ENCODE results near the gene CELF2.

The CELF2 gene

DNA sequence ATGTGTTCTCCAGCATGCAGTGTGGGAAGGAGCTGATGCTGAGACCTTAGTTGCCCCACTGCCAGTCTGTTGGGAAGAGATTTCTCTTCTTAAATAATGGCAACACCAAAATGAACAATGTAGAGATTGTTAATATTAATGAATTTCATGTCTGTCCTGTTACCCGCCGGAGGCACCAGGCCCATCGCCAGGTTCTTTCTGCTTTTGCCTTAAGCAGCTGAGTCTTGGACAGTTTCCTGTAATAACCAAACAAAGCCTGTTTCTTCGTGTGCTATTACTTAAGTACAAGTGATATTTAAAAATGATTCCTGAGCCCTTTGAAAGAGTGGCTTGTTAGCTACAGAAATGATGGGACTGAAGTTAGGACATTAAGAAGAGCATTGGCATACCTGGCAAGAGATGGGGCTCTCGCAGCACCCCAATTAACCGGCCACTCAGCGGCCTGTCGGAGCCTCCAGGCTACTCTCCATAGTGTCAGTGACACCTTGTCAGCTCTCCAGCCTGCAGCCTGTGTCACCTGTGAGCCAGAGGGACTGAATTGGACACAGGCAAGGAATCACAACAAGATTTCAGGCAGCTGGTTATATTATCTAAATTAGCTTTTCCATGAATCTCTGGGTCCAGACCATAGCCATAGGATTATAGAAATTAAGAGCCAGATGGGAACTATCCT lies 142.0 kb downstream of the CELF2 start:
- no peaks in the 10 kb centered on the region for H3K9me3 ChIP-seq
- no peak for DNase-seq
- no peaks in the 10 kb centered on the region for H3K4me1 ChIP-seq
- H3K4me3 ChIP-seq (ENCODE audit: low read depth, low read length): no peak overlapping the region
- H3K27me3 ChIP-seq: peaks cover 8% of the 10 kb centered on the region
- no peak for TF ChIP-seq CTCF (IDR thresholded peaks at IDR 0.05; ENCODE audit: low read depth, low read length)
- H3K36me3 ChIP-seq: no peaks in the 10 kb centered on the region

DNA sequence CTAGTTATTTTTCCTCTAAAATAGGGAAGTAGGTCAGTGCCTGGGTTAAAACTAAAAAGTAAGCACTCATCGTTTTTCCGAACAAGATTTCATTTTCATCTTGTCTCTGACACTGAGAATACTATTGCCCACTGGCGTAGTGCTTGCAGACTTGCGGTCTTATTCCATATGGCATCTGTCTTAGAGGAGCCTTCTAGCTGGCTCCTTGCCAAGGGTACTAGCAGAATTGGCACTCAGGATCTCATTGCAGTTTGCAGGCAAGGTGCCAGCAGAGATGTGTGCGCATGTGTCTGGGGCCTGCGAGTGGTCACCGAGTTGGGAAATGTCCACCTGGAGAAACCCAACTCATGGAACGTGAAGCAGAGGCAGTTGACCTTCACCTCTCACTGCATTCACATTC lies 143.4 kb downstream of the CELF2 start:
- H3K4me3 ChIP-seq (ENCODE audit: low read depth, low read length): no peak overlapping the region

DNA sequence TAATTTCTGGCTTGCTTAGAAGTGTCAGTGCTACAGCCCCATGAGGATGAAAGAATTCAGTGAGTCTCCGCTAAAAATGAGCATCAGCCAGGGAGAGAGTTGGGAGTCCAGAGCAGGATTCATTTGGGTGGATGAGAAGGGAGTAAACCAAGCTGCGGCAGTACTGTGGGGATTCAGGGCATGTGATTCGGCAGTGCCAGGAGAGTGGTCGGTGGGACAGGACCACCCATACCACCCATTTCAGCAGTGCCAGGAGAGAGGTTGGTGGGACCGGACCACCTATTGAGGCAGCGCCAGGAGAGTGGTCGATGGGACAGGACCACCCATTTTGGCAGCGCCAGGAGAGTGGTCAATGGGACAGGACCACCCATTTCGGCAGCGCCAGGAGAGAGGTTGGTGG lies 144.2 kb downstream of the CELF2 start:
- H3K36me3 ChIP-seq: no peaks in the 10 kb centered on the region
- no peak for DNase-seq
- peaks cover 27% of the 10 kb centered on the region for H3K27me3 ChIP-seq
- TF ChIP-seq CTCF (IDR thresholded peaks at IDR 0.05; ENCODE audit: low read depth, low read length): no peak
- H3K4me3 ChIP-seq (ENCODE audit: low read depth, low read length): no peak overlapping the region
- H3K9me3 ChIP-seq: no peaks in the 10 kb centered on the region
- H3K4me1 ChIP-seq: no peaks in the 10 kb centered on the region

More for the DNA sequence above, 143.4 kb downstream of the CELF2 start:
- Histone ChIP-seq H3K27me3 (peaks cover 20% of the 10 kb centered on the region), H3K9me3 (no peaks in the 10 kb centered on the region), H3K4me1 (no peaks in the 10 kb centered on the region), H3K36me3 (no peaks in the 10 kb centered on the region)
- no peak for DNase-seq
- no peak for TF ChIP-seq CTCF (IDR thresholded peaks at IDR 0.05; ENCODE audit: low read depth, low read length)

- Histone ChIP-seq H3K4me3 (ENCODE audit: low read depth, low read length) (no peak overlapping the region), H3K36me3 (no peaks in the 10 kb centered on the region), H3K9me3 (no peaks in the 10 kb centered on the region), H3K4me1 (no peaks in the 10 kb centered on the region), H3K27me3 (peaks cover 30% of the 10 kb centered on the region)
- no peak for DNase-seq
- TF ChIP-seq CTCF (IDR thresholded peaks at IDR 0.05; ENCODE audit: low read depth, low read length): no peak
Measured at GRCh38 chr10:11162828-11163599, 145.3 kb downstream of the CELF2 start.

DNA sequence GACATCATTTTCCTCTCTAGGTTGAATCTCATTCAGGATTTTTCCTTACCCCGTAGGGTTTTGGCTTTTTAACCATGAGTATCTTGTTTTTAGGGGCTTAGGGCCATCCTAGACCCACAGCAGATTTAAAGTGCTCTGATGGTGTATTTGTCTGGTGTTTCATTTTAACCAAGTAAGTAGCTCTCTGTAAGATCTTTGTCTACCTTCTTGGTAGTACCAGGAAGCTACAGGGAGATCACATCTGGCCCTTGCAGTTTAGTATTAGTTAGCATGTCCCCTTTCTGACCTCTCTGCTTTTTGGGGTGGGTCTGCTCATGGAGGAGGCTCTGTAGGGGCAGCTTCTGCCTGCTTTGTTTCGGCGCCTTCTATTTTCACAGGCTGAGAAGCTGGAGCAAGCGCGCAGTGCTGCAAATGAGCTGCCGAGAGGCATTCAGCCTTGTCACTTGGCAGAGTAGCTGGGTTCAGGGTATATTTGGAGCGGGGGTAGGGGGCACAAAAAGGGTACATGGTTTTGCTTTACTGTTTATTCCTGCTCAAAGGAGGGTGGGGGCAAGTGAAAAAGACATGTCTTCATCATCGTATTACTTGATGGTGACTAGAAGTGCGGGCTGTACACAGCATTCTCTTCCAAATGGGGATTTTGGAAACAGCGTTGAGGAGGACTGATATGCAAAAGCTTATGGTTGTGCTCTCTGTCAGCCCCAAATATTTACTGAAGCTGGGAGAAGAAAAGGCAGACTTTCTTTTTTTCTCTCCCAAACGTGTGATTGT lies 146.3 kb downstream of the CELF2 start:
- Histone ChIP-seq H3K4me1 (no peaks in the 10 kb centered on the region), H3K9me3 (no peaks in the 10 kb centered on the region), H3K36me3 (no peaks in the 10 kb centered on the region), H3K27me3 (peaks cover 30% of the 10 kb centered on the region), H3K4me3 (ENCODE audit: low read depth, low read length) (no peak overlapping the region)
- TF ChIP-seq CTCF (IDR thresholded peaks at IDR 0.05; ENCODE audit: low read depth, low read length): no peak
- DNase-seq: no peak

DNA sequence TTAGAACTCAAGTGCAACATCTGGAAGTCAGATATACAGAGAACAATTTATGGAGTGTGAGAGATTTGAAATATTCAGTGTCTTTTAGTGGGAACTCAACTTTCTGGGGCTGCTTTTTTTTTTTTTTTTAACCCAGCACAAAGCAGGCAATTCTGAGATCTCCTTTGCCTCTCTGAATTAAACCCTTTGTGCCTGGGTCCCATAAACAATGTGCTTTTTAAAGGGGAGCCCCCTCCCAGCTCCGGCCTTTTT lies 146.8 kb downstream of the CELF2 start:
- H3K9me3 ChIP-seq: no peaks in the 10 kb centered on the region
- H3K4me3 ChIP-seq (ENCODE audit: low read depth, low read length): no peak overlapping the region
- peaks cover 30% of the 10 kb centered on the region for H3K27me3 ChIP-seq
- no peak for DNase-seq
- H3K4me1 ChIP-seq: no peaks in the 10 kb centered on the region
- no peaks in the 10 kb centered on the region for H3K36me3 ChIP-seq
- TF ChIP-seq CTCF (IDR thresholded peaks at IDR 0.05; ENCODE audit: low read depth, low read length): no peak

All from BE2C (cell line).